GM21515 (cell line): Measurements from ENCODE around the gene ZFYVE16.
"Not testable (repeated sequence)": the region's sequence is repeated elsewhere in the genome, so short reads cannot be mapped to it uniquely, and the experiment has no call there.

Experiments
- ATAC-seq: cut with Tn5 transposase; IDR thresholded peaks from one replicate; pipeline ENCODE4 v1.9.1; 2021; ENCODE audit not compliant: unreplicated experiment

The ZFYVE16 gene

DNA sequence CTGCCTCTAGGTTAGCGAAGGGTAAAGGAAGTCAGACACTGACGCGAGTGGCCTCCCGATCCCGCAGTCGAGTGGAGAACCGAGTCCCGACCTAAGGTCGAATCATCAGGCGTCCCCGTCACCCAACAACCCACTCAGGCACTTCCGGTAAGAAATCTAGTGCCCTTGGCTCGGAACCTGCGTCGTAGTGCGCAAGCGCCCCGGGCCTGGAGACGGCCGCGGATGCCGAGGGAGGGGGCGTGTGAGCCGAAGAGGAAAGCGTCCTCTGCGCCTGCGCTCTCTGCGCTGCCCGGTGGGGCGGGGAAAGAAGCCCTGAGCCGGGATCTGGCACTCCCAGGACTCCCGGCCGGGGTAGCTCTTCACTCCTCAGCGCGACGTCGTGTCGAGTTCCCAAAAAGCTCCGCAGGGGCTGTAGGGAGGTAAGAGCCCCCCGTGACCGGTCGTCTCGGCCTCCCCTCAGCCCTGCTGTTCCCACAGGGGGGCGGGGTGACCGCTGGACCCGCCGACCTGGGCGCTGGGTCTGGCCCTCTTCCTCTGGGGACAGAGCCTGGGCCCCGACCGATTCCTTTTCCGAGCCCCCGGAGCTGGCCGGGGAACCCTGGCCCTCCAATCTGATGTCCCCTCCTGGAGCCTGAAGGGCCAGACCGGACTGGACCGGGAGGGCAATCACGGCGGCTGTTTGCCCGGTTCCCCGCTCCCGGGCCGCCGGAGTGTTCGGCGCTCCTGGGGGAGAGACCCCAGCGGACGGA is at the start of gene ZFYVE16:
Gene ZFYVE16 (plus strand): TSS at position 330 of the 749 bp plus-strand sequence. CDS start 26,084 bp downstream, outside the sequence.
- peak; percentile 87 for ATAC-seq

DNA sequence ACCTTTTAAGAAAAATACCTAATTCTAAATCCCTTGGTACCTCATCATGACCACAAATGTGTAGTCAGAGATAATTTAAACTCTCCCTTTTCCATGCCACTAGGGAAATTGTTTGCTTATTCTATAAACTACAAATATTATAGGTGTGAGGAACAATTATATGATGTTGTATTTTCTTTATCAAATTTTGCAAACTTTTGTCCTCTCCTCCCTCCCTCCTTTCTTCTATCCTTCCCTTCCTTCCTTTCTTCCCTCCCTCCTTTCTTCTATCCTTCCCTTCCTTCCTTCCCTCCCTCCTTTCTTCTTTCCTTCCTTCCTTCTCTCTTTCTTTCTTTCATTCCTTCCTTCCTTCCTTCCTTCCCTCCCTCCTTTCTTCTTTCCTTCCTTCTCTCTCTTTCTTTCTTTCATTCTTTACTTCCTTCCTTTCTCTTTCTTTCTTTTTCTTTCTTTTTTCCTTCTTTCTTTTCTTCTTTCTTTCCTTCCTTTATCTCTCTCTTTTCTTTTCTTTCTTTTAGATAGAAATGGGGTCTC is 46.9 kb upstream of the ZFYVE16 start:
- no peak for ATAC-seq

DNA sequence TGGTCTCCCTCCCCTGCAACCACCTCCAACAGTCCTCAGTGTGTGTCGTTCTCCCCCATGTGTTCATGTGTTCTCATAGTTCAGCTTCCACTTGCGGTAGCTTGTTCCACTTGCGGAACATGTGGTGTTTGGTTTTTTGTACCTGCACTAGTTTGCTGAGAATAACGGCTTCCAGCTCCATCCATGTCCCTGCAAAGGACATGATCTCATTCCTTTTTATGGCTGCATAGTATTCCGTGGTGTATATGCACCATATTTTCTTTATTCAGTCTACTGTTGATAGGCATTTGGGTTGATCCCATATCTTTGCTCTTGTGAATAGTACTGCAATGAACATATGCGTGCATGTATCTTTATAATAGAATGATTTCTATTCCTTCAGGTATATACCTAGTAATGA is 43.0 kb upstream of the ZFYVE16 start:
- ATAC-seq: no peak

DNA sequence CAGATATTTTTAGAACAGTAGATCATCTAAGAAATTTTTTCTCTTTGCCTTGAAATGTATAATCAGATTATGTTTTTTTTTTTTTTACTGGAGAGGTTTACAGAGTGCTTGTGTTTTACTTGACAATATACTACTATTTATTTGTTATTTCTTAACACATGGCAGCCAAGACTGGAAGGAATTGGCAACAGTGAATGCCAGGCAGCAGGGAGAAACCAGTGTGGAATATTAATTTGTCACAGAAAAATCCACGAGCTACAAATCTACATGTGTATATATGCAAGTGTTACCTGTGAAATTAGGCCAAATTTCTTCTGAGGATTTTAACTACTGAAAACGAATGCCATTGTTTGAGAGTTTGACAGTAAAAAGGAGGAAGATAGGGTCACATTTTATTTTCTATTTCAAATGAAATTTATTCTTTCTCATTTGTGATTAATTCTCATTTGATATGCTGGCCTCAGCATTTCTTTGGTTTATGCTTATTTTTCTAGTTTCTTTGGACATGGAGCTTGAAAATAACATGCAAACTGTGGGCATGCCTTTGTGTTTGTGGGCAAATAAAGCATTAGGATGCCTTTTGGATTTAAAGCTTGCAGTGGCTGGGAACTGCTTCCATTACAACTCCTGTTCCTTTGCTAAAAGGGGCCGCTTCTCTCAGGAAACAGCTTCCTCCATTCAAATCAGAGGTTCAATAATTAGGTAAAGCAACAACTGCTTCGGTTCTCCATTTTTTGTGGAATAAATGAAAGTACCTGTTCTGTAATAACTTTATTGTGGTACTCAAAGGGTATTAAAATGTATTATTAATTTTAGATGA is 39.0 kb upstream of the ZFYVE16 start:
- ATAC-seq: no peak

DNA sequence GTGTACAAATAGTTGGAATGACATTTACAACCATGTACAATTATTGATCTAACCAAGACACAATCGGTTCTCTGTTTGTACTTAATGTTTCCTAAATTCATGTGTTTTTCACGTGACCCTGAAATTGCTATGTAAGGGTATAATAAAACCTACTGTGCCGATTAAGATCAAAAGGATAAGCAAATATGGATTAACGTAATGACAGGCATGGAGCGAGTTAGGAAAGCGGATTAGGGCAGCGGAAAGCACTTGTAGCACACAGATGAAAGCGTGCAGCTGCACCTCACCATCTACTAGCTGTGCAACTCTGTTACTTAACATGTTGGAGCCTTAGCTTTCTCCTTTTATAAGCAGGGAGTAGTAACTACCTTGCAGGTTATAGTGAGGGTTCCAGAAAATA is 38.3 kb upstream of the ZFYVE16 start:
- ATAC-seq: no peak

DNA sequence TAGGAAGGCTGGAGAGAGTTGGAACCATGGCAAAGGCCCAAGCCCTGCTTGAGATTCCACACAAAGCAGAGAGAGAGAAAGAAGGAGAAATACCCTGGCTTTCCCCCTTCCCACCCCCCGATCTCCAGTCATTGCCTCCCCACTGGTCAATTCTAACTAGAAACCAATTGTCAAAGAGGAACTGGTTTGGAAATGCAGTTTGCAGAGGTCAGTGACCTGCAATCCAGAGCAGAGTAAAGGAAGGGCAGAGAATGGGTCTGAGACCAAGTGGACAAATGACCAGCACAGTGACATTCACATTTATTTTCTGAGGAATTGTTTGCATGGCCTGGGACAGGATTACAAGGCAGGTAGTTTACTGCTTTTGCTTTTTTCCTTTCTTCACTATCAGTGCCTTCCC is 37.5 kb upstream of the ZFYVE16 start:
- no peak for ATAC-seq

DNA sequence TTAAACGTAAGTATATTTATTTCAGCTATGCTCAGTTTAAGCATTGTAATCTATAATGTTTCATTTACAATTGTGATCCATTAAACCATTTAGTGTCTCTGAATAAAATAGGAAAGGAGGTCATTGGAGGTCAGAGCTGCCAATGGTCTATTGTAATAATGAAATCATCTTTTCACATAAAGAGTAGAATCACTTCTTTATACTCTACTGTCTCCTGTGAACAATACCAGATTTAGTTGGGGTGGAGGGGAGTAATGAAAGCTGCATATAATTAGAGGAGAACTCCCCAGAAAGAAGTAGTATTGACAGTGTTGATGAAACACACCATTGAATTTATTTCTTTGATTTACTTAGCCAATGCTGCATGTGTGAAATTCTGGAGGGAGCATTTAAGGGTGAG is 35.1 kb upstream of the ZFYVE16 start:
- ATAC-seq: no peak

DNA sequence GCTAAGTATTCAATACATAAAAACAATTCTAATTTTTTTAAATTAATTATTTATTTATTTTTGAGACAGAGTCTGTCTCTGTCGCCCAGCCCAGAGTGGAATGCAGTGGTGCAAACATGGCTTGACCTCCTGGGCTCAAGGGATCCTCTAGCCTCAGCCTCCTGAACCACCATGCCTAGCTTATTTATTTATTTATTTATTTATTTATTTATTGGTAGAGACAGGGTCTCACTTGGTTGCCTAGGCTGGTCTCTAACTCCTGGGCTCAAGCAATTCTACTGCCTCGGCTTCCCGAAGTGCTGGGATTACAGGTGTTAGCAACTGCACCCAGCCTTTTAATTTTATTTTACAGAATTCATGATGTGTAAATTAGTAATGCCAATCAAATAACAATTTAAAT is 33.7 kb upstream of the ZFYVE16 start:
- no peak for ATAC-seq

DNA sequence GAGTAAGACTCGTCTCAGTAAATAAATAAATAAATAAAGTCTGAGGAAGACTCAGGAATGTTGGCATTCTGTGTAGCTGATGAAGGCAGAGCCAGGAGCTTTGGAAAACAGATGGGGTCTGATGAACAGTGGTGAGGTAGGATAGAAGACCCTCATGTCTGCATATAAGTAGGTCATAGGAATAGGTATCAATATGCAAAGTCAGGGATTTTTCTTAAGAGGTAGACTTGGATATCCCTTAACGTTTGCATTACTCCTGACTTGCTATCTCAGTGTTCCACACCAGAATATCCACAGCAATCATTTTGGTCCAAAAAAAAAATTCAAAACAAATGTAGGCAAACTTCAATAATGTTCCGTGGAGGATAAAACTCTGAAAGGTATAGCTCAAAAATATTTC is 31.3 kb upstream of the ZFYVE16 start:
- ATAC-seq: no peak

DNA sequence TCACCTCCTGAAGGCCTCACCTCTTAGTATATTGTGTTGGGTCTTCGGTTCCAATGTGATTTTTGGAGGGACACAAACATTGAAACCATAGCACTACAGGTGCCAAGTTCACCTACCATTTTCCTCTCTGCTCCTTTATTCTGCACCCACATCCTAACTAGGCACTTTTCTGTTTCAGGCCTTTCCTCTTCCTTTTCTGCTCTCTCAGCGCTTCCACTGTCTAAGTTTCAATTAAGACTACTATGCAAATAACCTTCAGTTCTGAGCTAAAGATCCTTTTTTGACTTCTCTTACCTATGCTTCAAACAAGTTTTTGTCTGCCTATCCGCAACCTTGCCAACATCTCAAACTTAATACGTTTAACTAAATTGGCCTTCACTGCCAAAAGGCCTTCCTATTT is 25.4 kb upstream of the ZFYVE16 start:
- no peak for ATAC-seq

DNA sequence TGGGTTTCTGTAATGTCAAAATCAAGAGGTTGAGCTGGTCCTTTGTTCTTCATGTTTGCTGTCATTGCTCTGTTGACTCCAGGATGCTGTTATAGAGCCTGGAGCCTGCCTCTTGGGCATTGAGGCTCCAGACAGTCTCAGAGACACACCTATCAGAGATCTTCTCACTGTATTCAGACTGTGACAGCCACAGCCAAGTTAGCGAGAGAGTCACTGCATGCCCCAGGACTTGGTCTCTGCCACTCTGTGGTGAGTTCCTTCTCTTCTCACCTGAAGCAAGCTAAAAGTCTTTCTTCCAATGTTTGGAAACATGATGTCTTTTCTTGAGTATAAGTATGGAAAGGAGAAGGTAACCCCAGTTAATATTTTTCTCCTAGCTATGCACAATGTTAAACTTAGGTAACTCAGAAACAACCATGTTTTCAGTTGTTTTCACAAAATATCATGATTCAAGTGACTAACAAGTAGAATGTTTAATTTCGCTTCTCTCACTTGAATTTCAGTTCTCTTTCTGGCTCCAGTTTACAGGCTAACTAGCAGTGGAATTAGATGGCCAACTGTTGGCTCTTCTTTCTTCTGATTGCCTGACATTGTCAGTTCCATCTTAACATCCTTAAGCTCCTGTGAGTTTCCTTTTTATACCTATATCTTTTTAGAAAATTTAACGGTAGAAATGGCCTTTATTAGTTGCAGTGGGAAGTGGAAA is 20.6 kb upstream of the ZFYVE16 start:
- ATAC-seq: peak; percentile 76

DNA sequence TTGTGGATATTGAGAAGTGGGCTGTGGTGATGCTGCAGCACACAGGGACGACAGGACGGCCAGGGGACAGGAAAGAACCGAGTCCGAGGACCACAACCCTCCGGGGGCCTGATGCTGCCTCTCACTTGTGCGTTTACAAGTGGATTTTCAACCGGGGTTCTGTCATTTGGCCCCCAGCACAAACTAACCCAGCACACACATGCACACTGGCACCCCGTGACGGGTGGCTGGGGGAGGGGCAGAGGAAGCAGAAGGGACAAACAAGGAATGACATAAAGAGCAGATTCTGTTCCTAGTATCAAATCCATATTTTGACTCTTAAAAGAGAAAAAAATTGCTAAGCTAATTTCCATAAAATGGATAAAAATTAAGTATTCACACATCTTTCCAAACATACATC is 18.3 kb upstream of the ZFYVE16 start:
- no peak for ATAC-seq

DNA sequence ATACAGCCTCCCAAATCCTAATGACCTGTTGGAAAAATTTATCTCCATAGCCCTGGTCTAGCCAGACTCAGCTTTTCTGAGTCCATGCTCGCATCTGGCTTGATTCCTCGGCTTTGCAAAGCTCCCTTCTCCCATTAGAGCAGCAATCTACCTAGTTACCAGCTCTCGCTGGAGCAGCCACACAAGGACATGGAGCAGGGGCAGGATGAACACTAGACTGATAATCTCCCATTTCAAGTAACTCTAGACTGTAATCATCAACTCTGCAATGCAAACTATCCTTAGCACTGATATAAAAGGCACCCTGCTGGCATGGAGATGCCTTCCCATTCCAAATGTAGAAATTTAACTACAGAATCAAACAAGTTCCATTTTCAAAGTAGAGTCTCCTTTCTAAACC is 17.5 kb upstream of the ZFYVE16 start:
- not testable (repeated sequence) for ATAC-seq

DNA sequence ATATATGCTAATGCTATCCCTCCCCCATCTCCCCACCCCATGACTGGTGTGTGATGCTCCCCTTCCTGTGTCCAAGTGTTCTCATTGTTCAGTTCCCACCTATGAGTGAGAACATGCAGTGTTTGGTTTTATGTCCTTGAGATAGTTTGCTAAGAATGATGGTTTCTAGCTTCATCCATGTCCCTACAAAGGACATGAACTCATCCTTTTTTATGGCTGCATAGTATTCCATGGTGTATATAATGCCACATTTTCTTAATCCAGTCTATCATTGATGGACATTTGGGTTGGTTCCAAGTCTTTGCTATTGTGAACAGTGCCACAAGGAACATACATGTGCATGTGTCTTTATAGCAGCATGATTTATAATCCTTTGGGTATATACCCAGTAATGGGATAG is 16.6 kb upstream of the ZFYVE16 start:
- ATAC-seq: not testable (repeated sequence)

DNA sequence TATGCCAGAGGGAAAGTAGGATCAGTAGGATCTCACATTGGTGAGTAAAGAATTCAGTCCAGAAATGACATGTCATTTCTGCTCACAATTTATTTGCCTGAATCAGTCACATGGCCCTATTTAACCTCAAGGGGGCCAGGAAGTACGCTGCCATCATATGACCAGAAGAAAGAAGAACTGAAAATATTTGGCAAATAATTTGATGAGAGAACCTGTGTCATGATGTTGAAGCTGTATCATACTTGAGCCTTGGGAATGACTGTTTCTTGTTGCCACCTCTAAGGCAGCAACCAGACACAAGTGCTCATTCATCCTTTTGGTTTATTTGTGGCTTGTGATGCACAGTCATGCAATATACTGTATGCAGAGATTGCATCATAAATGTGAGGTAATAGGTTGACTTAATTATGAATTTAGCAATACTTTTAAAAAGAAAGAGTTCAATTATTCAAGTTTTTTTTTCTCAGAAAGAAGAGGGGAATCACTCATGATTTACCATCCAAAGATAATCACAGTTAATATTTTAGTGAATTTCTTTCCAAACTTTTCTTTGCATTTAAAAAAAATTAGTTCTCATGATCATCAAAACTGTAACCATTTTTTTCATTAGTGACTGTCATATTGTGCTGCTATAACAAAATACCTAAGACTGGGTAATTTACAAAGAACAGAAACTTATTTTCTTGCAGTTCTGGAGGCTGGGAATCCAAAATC is 8.2 kb upstream of the ZFYVE16 start:
- peak; percentile 81 for ATAC-seq

DNA sequence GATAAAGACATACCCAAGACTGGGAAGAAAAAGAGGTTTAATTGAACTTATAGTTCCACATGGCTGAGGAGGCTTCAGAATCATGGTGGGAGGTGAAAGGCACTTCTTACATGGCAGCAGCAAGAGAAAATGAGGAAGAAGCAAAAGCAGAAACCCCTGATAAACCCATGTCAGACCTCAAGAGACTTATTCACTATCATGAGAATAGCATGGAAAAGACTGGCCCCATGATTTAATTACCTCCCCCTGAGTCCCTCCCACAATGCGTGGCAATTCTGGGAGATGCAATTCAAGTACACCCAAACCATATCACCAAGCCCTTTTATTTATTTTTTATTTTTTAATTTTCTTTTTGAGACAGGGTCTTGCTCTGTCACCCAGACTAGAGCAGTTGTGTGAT is 7.5 kb upstream of the ZFYVE16 start:
- not testable (repeated sequence) for ATAC-seq

DNA sequence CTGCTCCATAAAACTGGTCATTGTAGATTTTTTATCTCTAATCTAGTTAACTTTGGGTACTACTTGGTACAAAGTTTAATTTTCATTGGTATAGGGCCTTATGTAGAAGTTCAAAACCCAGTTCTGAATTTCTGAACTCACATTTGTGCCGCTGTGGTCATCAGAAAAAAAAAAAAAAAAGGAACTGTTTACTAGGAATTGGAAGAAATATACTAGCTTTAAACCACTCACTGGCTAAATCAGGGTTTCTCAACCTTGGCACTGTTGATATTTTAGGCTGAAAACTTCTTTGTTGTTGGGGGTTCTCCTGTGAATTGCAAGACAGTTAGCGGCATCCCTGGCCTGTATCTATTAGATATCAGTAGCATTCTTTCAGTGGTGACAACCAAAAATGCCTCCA is 4.1 kb upstream of the ZFYVE16 start:
- no peak for ATAC-seq

DNA sequence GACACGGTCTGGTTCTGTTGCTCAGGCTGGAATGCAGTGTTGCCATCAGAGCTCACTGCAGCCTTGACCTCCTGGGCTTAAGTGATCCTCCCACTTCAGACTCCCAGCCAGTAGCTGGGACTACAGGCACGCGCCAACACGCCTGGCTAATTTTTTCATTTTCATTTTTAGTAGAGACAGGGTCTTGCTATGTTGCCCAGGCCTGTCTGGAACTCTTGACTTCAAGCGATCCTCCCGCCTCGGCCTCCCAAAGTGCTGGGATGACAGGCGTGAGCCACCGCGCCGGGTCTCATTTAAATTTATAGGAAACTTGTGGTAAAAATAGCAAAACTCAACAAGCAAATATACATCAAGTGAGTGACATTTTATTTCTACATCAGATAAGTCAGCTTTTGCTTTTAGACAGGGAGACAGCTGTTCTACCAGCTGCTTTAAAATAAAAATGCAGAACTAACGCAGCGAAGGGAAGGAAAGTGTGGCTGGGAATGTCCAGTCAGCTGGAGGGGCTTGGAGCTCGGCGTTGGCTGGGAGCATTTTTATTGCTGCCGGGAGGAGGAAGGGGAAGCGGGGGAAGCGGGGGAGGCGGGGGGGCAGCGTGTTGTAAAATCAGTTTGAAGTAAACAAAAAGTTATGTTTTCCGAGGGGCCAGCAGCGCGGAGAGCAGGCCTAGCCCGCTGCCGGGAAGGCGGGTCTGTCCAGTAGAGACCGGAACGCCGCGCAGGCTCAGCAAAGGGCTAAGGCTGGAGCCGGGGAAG is 707 bp upstream of the ZFYVE16 start:
- ATAC-seq: peak; percentile 45

DNA sequence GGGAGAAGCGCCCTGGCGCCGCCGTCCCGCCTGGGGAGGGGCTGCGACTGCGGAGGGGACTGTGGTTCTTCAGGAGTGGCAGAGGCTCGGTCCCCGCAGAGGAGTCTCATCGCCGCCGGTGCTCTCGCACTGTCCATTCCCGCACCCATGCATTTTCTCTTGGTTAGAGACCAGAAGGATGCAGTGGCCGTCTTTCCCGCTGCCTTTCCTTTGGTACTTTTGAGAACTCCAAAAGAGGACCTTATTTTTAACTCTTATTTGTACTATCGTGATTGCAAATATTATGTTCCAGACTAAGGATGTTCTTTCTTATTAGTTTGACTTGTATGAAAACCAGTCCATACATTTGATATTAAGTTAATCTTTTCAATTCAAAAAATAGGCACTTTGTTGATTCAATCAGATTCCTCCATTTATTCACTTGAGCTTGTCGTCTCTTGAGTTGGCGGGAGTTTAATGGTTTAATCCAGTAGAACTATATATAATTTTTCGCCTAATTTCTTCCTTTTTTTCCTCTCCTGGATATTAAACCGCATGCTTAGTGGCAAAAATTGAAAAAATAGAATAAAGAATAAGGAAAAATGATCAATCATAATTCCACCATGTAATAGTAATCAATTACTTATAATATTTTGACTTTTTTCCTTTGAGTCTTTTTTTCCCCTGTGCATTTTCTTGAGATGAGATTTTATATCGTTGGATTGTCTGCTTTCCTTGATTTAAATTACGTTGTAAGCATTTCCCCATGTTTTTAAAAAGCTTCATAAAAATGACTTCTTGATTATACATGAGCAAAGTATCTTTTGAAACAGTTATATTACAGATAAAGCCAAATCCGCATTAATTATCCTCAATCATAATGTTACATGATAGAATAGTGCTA is 861 bp downstream of the ZFYVE16 start:
- ATAC-seq: no peak
